CD8-positive, alpha-beta memory T cell (primary cell): ENCODE results near the gene OR2T1. TPM values are rescaled to one million over a fixed set of nuclear protein-coding genes. Genes with fewer than 3 reads are reported as not detected.
"Not testable (repeated sequence)": the region's sequence is repeated elsewhere in the genome, so short reads cannot be mapped to it uniquely, and the experiment has no call there.

Source experiments
- CTCF ChIA-PET: fragments of 350-600 bp; sonication (Branson Sonifier 250); formaldehyde crosslinking; loops from one replicate; lab custom pipeline; 2021; ENCODE audit warnings: antibody characterized with exemption; lab: Charles Lee
- POLR2A ChIA-PET: fragments of 350-600 bp; sonication (Branson Sonifier 250); formaldehyde crosslinking; loops from one replicate; lab custom pipeline; 2021; ENCODE audit warnings: antibody characterized with exemption; lab: Charles Lee
- DNase-seq, 5 donors: peaks; one replicate each; pipeline versions ENCODE4 v3.0.0 to v3.0.0-alpha.2; 2020 to 2022; ENCODE audit warnings: mixed read lengths in 1 of 5
- H3K27ac ChIP-seq: one replicate; pipeline ENCODE4 v1.7.0; 2013; ENCODE audit warnings: low read depth, mild to moderate bottlenecking, low read length, moderate library complexity
- H3K27me3 ChIP-seq: 2 replicates; pipeline ENCODE4 v1.7.0; 2013; ENCODE audit warnings: low read length, mild to moderate bottlenecking; ENCODE audit not compliant: insufficient read depth, poor library complexity, severe bottlenecking
- H3K36me3 ChIP-seq: 2 replicates; pipeline ENCODE4 v1.7.0; 2013; ENCODE audit warnings: mild to moderate bottlenecking, low read length, moderate library complexity; ENCODE audit not compliant: insufficient read depth
- H3K4me1 ChIP-seq: 2 replicates; pipeline ENCODE4 v1.7.0; 2013; ENCODE audit warnings: mild to moderate bottlenecking, low read length, moderate library complexity; ENCODE audit not compliant: insufficient read depth
- H3K4me3 ChIP-seq: 2 replicates; pipeline ENCODE4 v1.7.0; 2013; ENCODE audit warnings: mild to moderate bottlenecking, low read length
- H3K9me3 ChIP-seq: 2 replicates; pipeline ENCODE4 v1.7.0; 2013; ENCODE audit warnings: mild to moderate bottlenecking, low read length
- H3K27ac Mint-ChIP-seq, 8 donors: one replicate each; pipeline ENCODE4 v1.8.0; 2020 to 2021; ENCODE audit warnings: mixed read lengths in 8 of 8, mild to moderate bottlenecking in 6 of 8, inconsistent platforms in 3 of 8, moderate library complexity in 3 of 8
- H3K27me3 Mint-ChIP-seq, 2 donors: one replicate each; pipeline ENCODE4 v1.8.0; 2020 to 2021; ENCODE audit warnings: mixed read lengths in 2 of 2, mild to moderate bottlenecking in 1 of 2, moderate library complexity in 1 of 2
- H3K36me3 Mint-ChIP-seq, 3 donors: one replicate each; pipeline ENCODE4 v1.8.0; 2020 to 2021; ENCODE audit warnings: mixed read lengths in 3 of 3, inconsistent platforms in 1 of 3, mild to moderate bottlenecking in 1 of 3
- H3K4me1 Mint-ChIP-seq, 3 donors: one replicate each; pipeline ENCODE4 v1.8.0; 2020 to 2021; ENCODE audit warnings: mixed read lengths in 3 of 3, inconsistent platforms in 1 of 3, mild to moderate bottlenecking in 1 of 3
- H3K4me3 Mint-ChIP-seq, 7 donors: one replicate each; pipeline ENCODE4 v1.8.0; 2020 to 2021; ENCODE audit warnings: mixed read lengths in 7 of 7, mild to moderate bottlenecking in 6 of 7, moderate library complexity in 4 of 7, inconsistent platforms in 2 of 7
- H3K9me3 Mint-ChIP-seq, 5 donors: one replicate each; pipeline ENCODE4 v1.8.0; 2020 to 2022; ENCODE audit warnings: mixed read lengths in 5 of 5, mild to moderate bottlenecking in 3 of 5, moderate library complexity in 2 of 5, inconsistent platforms in 1 of 5
- polyA plus RNA-seq: library from polyadenylated mRNA; unstranded; fragments of 300-500 nt; fragmentation: Illumina TruSeq; gene quantifications from one replicate; pipeline ENCODE4 v1.2.3, GENCODE V29; 2021
- total RNA-seq, 2 experiments: library from RNA; stranded (reverse); gene quantifications; one replicate each; pipeline ENCODE4 v1.2.3, GENCODE V29; 2021

OR2T1 gene
- total and polyA plus RNA-seq, 3 experiments from 2014 or later, result not detected

DNA sequence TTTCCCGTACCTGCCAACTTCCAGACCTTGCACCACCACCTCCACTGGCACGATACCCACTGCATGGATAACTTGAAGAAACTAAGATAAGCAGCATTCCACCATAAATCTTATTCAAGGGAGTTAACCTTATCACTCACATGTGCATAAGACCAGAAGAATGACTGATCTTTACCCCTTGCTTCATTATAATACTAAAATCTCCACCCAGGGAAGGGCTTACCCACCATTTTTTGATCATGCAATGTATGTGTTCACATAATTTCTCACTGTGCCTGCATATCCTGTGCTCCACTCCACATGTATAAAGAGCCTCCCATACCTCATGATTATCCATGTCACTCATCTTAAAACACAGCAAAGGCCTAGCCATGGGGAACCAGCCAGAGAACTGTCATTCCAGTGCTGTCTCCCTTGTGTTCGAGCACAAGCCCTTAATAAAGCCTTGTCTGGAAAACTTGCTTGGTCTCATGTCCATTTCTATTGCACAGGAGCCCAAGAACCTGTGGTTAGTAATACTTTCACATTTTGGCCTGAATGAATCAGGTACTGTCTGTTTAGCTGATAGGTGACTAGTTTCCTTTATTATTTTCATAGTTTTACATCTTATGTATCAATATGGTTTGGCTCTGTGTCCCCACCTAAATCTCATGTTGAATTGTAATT is 24.8 kb downstream of the OR2T1 start:
- POLR2A ChIA-PET, H3K4me3 Mint-ChIP-seq, H3K36me3 ChIP-seq, H3K9me3 Mint-ChIP-seq, H3K27me3 Mint-ChIP-seq, H3K4me1 ChIP-seq, H3K27ac Mint-ChIP-seq, H3K27ac ChIP-seq, H3K4me1 Mint-ChIP-seq, CTCF ChIA-PET, H3K27me3 ChIP-seq, DNase-seq, H3K36me3 Mint-ChIP-seq, H3K4me3 ChIP-seq, H3K9me3 ChIP-seq: not testable (repeated sequence)

DNA sequence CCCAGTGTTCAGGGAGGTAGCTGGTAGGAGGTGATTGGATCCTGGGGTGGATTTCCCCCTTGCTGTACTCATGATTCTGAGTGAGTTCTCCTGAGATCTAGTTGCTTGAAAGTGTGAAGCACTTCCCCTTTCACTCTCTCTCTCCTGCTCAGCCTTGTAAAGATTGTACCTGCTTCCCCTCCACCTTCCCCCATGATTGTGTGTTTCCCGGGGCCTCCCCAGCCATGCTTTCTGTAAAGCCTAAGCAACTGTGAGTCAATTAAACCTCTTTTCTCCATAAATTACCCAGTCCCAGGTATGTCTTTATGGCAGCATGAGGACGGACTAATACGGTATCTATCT is 25.3 kb downstream of the OR2T1 start:
- DNase-seq, H3K4me1 Mint-ChIP-seq, H3K4me3 ChIP-seq, H3K27me3 ChIP-seq, POLR2A ChIA-PET, CTCF ChIA-PET, H3K27ac ChIP-seq, H3K36me3 Mint-ChIP-seq, H3K27ac Mint-ChIP-seq, H3K4me3 Mint-ChIP-seq, H3K36me3 ChIP-seq, H3K27me3 Mint-ChIP-seq, H3K9me3 ChIP-seq, H3K9me3 Mint-ChIP-seq, H3K4me1 ChIP-seq: not testable (repeated sequence)

DNA sequence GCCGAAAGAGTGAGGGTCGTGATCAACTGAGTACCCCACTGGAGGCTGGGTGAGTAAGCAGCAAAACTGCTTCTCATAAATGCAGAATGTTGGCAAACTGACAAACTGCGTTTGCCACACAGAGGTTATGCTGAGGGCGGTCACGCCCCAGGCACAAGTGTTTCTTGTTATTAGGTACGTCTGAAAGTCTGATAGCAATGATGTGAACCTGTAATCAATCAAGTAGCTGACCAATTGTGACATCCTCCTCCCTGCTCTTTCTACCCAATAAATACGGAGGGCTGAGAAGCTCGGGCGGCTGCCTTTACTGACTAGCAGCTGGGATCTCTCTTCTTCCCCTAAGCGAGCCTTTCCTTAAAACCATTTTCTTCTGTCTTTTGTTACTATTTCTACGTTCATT is 28.8 kb downstream of the OR2T1 start:
- H3K4me1 Mint-ChIP-seq, H3K27me3 ChIP-seq, H3K9me3 ChIP-seq, H3K4me1 ChIP-seq, H3K27ac Mint-ChIP-seq, H3K9me3 Mint-ChIP-seq, CTCF ChIA-PET, H3K4me3 Mint-ChIP-seq, H3K36me3 Mint-ChIP-seq, DNase-seq, H3K27ac ChIP-seq, H3K4me3 ChIP-seq, H3K27me3 Mint-ChIP-seq, POLR2A ChIA-PET, H3K36me3 ChIP-seq: not testable (repeated sequence)

DNA sequence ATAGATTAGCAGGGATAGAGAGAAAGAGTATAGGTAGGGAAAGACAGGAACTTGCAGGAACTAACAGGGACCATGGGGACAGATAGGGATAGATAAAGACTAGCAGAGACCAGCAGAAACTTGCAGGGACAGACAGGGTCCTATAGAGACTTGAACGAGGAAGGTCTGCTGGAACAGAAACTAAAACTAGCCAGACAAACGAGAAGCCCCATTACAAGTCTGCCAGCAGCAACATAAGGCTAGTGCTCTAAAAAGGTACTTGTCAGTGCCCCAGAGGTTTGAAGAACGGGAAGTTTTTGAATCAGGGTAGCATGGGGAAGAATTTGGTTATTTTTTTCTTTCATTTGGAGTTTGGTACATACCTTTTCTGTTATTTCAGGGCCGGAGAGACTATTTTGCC is 29.4 kb downstream of the OR2T1 start:
- POLR2A ChIA-PET, H3K36me3 Mint-ChIP-seq, H3K4me1 ChIP-seq, H3K4me3 ChIP-seq, H3K27ac Mint-ChIP-seq, H3K36me3 ChIP-seq, H3K9me3 ChIP-seq, CTCF ChIA-PET, H3K27ac ChIP-seq, H3K27me3 Mint-ChIP-seq, DNase-seq, H3K4me1 Mint-ChIP-seq, H3K9me3 Mint-ChIP-seq, H3K4me3 Mint-ChIP-seq, H3K27me3 ChIP-seq: not testable (repeated sequence)

DNA sequence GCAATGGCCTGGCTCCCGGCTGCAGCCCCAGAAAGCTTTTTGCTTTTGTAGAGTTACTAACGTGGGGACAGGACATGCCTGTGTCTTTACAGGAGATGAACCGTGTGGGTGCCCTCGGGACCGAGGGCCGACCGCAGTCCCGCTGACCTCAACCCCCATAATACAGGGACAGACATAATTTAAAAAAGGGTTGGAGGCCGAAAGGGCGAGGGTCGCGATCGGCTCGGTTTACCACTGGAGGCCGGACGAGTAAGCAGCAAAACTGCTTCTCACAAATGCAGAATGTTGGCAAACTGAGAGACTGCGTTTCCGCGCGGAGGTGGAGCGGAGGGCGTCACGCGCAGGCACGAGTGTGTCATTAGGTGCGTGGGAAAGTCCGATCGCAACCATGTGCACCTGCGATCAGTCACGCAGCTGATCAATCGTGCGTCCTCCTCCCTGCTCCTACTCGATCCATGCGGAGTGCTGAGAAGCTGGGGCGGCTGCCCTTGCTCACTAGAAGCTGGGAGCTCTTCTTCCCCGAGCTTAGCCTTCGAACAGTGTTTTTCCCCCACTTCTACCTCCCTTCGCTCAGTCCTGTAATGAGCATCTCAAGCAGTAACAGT is 31.1 kb downstream of the OR2T1 start:
- CTCF ChIA-PET, H3K27me3 Mint-ChIP-seq, H3K4me1 ChIP-seq, H3K9me3 ChIP-seq, H3K9me3 Mint-ChIP-seq, DNase-seq, H3K36me3 Mint-ChIP-seq, H3K4me3 Mint-ChIP-seq, H3K4me1 Mint-ChIP-seq, H3K27ac Mint-ChIP-seq, H3K4me3 ChIP-seq, H3K36me3 ChIP-seq, H3K27me3 ChIP-seq, POLR2A ChIA-PET, H3K27ac ChIP-seq: not testable (repeated sequence)

DNA sequence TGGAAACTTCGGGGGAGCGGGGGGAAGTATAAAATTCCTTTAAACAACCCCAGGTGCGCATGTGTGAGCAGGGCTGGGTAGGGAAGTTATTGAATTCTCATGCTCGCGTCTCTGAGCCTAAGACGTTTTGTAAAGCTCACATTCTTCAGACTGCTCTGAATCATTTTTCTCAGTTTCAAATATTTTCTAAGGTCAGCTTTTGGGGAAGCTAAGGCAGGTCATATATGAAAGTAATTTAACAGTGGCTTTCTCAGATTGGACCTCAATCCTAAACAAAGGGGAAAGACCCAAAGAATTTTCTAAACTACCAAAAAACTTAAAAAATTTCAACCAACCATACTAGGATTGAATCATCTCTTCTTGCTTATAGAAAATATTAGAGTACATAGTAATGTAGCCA is 32.1 kb downstream of the OR2T1 start:
- H3K27me3 Mint-ChIP-seq, H3K9me3 ChIP-seq, H3K36me3 Mint-ChIP-seq, H3K4me3 ChIP-seq, H3K27me3 ChIP-seq, H3K27ac ChIP-seq, H3K27ac Mint-ChIP-seq, H3K36me3 ChIP-seq, DNase-seq, H3K4me1 Mint-ChIP-seq, H3K4me1 ChIP-seq, H3K4me3 Mint-ChIP-seq, CTCF ChIA-PET, POLR2A ChIA-PET, H3K9me3 Mint-ChIP-seq: not testable (repeated sequence)

DNA sequence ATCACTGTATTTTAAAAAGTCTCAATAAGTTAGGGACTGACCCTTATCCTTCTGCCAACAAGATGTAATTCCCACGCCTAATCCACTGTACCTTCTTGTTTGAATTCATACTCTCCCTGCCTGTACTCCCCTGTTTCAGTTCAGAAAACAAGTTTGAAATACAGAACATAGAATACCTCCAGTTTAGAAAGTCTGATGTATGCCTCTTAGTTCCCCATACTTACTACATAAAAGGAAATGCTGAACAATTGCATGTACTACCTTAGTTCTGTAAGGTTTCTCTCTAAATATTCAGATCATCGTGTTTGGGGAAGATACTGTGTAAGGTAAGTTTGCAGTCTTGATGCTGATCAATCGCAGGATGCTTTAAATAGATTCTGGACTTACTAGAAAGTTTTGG is 33.5 kb downstream of the OR2T1 start:
- H3K4me1 Mint-ChIP-seq, H3K4me3 Mint-ChIP-seq, H3K36me3 ChIP-seq, H3K4me3 ChIP-seq, H3K27ac ChIP-seq, H3K27me3 Mint-ChIP-seq, POLR2A ChIA-PET, H3K4me1 ChIP-seq, H3K9me3 ChIP-seq, H3K27me3 ChIP-seq, CTCF ChIA-PET, H3K9me3 Mint-ChIP-seq, H3K36me3 Mint-ChIP-seq, DNase-seq, H3K27ac Mint-ChIP-seq: not testable (repeated sequence)

DNA sequence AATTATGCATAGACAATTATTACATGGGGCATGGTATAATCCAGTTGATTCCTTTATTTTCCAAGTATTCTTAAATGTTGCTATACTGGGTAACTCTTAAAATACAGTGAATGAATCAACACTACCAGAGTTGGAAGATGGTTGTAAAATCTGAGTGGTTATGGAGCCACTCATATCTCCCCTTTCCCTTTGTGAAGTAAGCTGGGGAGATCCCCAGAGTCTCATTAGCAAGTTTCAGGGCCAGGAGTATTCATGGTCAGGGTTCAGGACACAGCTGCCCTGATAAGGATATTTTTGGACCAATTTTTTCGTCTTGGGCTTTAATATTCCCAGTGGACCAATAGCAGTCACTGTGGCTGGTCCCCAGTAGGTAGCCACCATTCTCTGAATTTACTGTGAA is 35.8 kb downstream of the OR2T1 start:
- H3K27me3 Mint-ChIP-seq, H3K4me1 ChIP-seq, H3K27me3 ChIP-seq, H3K27ac ChIP-seq, H3K4me3 ChIP-seq, H3K4me1 Mint-ChIP-seq, H3K36me3 ChIP-seq, POLR2A ChIA-PET, CTCF ChIA-PET, H3K27ac Mint-ChIP-seq, DNase-seq, H3K9me3 Mint-ChIP-seq, H3K4me3 Mint-ChIP-seq, H3K36me3 Mint-ChIP-seq, H3K9me3 ChIP-seq: not testable (repeated sequence)

DNA sequence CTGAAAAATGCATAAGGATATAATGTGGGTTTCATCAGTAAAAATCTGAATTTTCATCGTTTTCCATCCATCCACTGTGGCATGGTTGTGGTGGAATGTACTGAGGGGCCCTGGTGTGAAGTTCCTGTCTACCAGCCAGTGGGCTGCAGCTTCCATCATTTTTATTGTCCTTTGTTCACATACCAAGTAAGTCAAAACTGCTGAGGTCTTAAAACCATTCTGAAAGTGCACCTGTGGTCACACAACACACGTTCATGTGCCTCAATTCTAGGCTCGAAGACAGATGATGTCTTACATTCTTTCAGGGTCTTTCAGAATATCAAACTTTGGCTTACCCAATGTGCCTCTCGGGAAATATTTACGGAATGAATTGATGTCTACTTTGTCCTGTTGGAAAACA is 36.4 kb downstream of the OR2T1 start:
- DNase-seq, H3K4me3 Mint-ChIP-seq, POLR2A ChIA-PET, H3K4me3 ChIP-seq, H3K36me3 Mint-ChIP-seq, CTCF ChIA-PET, H3K27me3 ChIP-seq, H3K4me1 ChIP-seq, H3K9me3 Mint-ChIP-seq, H3K36me3 ChIP-seq, H3K9me3 ChIP-seq, H3K4me1 Mint-ChIP-seq, H3K27me3 Mint-ChIP-seq, H3K27ac Mint-ChIP-seq, H3K27ac ChIP-seq: not testable (repeated sequence)
